Uterus (tissue), 4 donors: ENCODE measurements around the gene PDXP. TPM values are rescaled to one million over a fixed set of nuclear protein-coding genes. Genes with fewer than 3 reads are reported as not detected.

Experiments
- DNase-seq, 2 donors: peaks; one replicate each; pipeline ENCODE4 v3.0.0-alpha.2; 2019 to 2020
- H3K27ac ChIP-seq, 2 donors: fragments of 200-600 bp; sonication (generic); 1 replicate in 1 of 2; 2 replicates in 1 of 2; pipeline ENCODE4 v1.5.1; 2016 to 2018
- H3K27me3 ChIP-seq, 2 donors: fragments of 200-600 bp; sonication (generic); one replicate each; pipeline ENCODE4 v1.5.1; 2018 to 2019; ENCODE audit warnings: control low read depth in 1 of 2
- H3K36me3 ChIP-seq, 2 donors: fragments of 200-600 bp; sonication (generic); one replicate each; pipeline ENCODE4 v1.5.1; 2019; ENCODE audit warnings: control low read depth in 1 of 2
- H3K4me1 ChIP-seq, 2 donors: fragments of 200-600 bp; sonication (generic); one replicate each; pipeline ENCODE4 v1.5.1; 2018 to 2019; ENCODE audit warnings: control low read depth in 1 of 2
- H3K4me3 ChIP-seq, 2 donors: fragments of 200-600 bp; sonication (generic); 1 replicate in 1 of 2; 2 replicates in 1 of 2; pipeline ENCODE4 v1.5.1; 2018 to 2019; ENCODE audit warnings: mild to moderate bottlenecking in 1 of 2
- H3K9me3 ChIP-seq, 2 donors: fragments of 200-600 bp; sonication (generic); one replicate each; pipeline ENCODE4 v1.5.1; 2019; ENCODE audit warnings: control low read depth in 1 of 2
- CTCF ChIP-seq, 4 experiments: fragments of 200-600 bp in 2 of 4; fragments of 450-650 bp in 2 of 4; sonication (generic) in 2 of 4; IDR thresholded peaks; one replicate each; pipeline ENCODE4 v1.5.1; 2016 to 2019; ENCODE audit warnings: antibody characterized with exemption in 4 of 4, mild to moderate bottlenecking in 2 of 4, moderate library complexity in 1 of 4
- POLR2A ChIP-seq, 2 donors: fragments of 450-650 bp; IDR thresholded peaks; one replicate each; pipeline ENCODE4 v1.6.1; 2016; ENCODE audit warnings: antibody characterized with exemption in 2 of 2, mild to moderate bottlenecking in 1 of 2, moderate library complexity in 1 of 2
- intact Hi-C: fragments of 100-400 bp; cut with DNase I; formaldehyde crosslinking; loops from one replicate; pipeline ENCODE4 v1.15.1; 2023; ENCODE audit warnings: low total_unique reads
- total RNA-seq, 4 donors: library from RNA; depleted of rRNA in 3 of 4; stranded (reverse); fragments of >200 nt in 3 of 4; gene quantifications; one replicate each; pipeline versions ENCODE4 v1.1.0 to v1.2.4, GENCODE V29; 2014 to 2023
- donor health status: DM: yes; HTN: yes; CAD: no.

Gene PDXP
- total RNA-seq, 4 donors from 2014 or later: 0.88 to 10.7 (median 3.7) TPM

DNA sequence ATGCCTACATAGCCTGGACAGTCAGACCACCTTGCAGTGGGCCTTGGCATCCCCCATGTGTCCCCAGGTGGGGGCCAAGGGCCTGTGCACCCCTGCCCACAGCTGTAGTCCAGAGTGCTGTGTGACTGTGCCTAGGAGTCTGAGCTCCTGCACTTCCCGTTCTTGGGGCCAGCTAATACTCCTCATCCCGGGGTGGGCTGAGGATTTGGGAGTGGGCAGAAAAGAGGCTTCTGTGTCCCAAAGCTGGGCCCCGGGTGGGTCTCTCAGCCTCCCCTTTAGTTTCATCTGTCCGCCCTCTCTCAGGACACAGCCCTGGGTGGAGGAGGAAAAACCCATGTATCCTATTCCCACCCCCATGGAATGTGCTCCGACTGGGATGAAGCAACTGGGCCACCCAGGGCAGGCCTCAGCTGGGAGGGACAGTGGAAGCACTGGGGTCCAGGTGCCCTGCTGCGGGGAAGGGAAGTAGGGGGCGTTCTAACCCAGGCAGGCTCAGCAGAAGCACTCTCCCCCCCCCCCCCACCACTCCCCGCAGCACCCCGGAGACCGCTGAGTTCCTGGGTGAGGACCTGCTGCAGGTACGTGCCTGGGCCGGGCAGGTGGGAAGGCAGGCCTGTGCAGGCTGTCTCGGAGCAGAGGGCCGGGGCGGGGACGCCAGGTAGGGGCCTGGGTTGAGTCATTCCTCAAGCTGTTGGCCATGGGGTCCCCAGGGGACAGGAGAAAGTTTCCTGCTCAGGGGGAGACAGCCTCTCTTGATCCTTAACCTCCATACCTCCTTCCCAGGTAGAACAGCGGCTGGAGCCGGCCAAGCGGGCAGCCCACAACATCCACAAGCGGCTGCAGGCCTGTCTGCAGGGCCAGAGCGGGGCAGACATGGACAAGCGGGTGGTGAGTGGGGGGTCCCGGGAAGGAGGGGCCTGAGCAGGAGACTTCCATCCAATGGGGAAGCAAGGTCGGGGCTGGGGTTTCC, 17.6 kb upstream of the PDXP start:
- H3K27ac ChIP-seq: peak overlapping the region in 1 of 2 donors; percentile 89
- no peak for DNase-seq
- peak overlapping the region in 1 of 2 donors; percentile 63 for H3K4me3 ChIP-seq

DNA sequence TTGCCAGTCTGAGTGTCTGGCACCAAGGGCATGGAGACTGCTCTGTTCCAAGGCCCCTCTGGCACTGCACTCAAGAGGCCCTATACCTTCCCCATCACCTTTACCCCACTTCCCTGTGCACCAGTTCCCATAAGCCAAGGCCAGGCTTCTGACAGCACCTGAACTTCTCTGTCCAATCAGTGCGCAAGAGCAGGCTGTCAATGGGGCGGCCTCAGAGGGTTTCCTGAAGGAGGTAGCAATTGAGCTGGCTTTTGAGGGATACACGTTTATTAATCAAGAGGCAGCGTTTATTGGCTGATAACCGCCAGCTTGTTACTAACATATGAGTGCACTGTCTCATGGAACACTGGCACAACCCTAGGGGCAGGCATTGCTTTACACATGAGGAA, 17.0 kb upstream of the PDXP start:
- Histone ChIP-seq H3K4me3 (no peak overlapping the region), H3K4me1 (peaks cover 0 to 14% of the 10 kb centered on the region in 2 donors), H3K27ac (no peak overlapping the region), H3K36me3 (no peaks in the 10 kb centered on the region), H3K27me3 (no peaks in the 10 kb centered on the region), H3K9me3 (no peaks in the 10 kb centered on the region)
- no peak for TF ChIP-seq POLR2A (IDR thresholded peaks at IDR 0.05)
- no peak for TF ChIP-seq CTCF (IDR thresholded peaks at IDR 0.05)
- intact Hi-C loops: loop anchor here (5.0 to 10.0 kb wide), 2 partner anchors 41 to 153 kb away; no protein-coding TSS in a partner anchor
- no peak for DNase-seq

More for the DNA sequence above, 17.6 kb upstream of the PDXP start:
- TF ChIP-seq CTCF (IDR thresholded peaks at IDR 0.05): no peak
- TF ChIP-seq POLR2A (IDR thresholded peaks at IDR 0.05): no peak
- Histone ChIP-seq H3K9me3 (no peaks in the 10 kb centered on the region), H3K27me3 (no peaks in the 10 kb centered on the region), H3K4me1 (peaks cover 0 to 14% of the 10 kb centered on the region in 2 donors), H3K36me3 (no peaks in the 10 kb centered on the region)
- intact Hi-C loops: loop anchor here (5.0 to 10.0 kb wide), 2 partner anchors 41 to 154 kb away; no protein-coding TSS in a partner anchor

DNA sequence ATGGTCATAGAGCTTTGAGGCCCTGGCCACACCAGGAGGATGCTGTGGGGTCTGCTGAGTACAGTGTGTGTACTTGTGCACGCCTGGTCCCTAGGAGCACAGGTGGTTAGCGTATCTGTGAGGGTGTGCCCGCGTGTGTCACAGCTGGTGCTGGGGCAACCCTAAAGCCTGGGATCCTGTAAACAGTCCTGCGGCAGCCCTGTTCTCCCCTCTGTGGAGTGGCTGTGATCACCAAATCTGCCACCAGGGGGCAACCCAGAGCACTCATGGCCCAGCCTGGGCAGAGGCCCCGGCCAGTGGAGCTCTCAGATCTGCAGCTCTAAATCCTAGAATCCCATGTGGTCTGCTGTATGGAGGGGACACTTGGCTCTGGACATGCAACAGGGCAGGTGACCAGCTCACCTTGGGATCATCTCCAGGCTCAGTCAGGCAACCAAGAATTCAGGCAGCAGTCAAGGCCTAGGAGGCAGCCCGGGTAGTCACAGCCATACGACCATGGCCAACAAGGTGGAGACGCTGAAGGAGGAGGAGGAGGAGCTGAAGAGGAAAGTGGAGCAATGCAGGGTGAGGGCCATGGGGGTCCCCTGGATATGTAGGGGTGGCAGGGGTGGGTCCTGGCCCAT, 15.2 kb upstream of the PDXP start:
- intact Hi-C loops: loop anchor here (5.0 to 10.0 kb wide), 2 partner anchors 39 to 151 kb away; no protein-coding TSS in a partner anchor
- no peak for TF ChIP-seq POLR2A (IDR thresholded peaks at IDR 0.05)
- peak; percentile 87 to 93 (median 91) for TF ChIP-seq CTCF (IDR thresholded peaks at IDR 0.05)
- peak; percentile 86 to 89 for DNase-seq
- Histone ChIP-seq H3K4me3 (no peak overlapping the region), H3K9me3 (no peaks in the 10 kb centered on the region), H3K4me1 (peaks cover 0 to 14% of the 10 kb centered on the region in 2 donors), H3K36me3 (no peaks in the 10 kb centered on the region), H3K27ac (no peak overlapping the region), H3K27me3 (no peaks in the 10 kb centered on the region)

- Histone ChIP-seq H3K27me3 (no peaks in the 10 kb centered on the region), H3K9me3 (no peaks in the 10 kb centered on the region), H3K36me3 (no peaks in the 10 kb centered on the region), H3K4me1 (peaks cover 0 to 4% of the 10 kb centered on the region in 2 donors), H3K27ac (no peak overlapping the region), H3K4me3 (no peak overlapping the region)
- TF ChIP-seq POLR2A (IDR thresholded peaks at IDR 0.05) (no peak), CTCF (IDR thresholded peaks at IDR 0.05) (no peak)
- intact Hi-C loops: loop anchor here (10.0 kb wide), 1 partner anchor 147 kb away; no protein-coding TSS in a partner anchor
- no peak for DNase-seq
Measured at GRCh38 chr22:37647317-37647716, 11.2 kb upstream of the PDXP start.
